GM19324 (cell line): ENCODE measurements around the gene RCOR1.
"Not testable (repeated sequence)": the region's sequence is repeated elsewhere in the genome, so short reads cannot be mapped to it uniquely, and the experiment has no call there.

Experiments used
- ATAC-seq: cut with Tn5 transposase; IDR thresholded peaks from one replicate; pipeline ENCODE4 v1.9.1; 2021; ENCODE audit warnings: mild to moderate bottlenecking, moderate library complexity; ENCODE audit not compliant: unreplicated experiment, low FRiP score

RCOR1 gene

GRCh38 chr14:102570334-102570995 lies 22.0 kb upstream of the RCOR1 start:
- ATAC-seq = no peak

- ATAC-seq = no peak
Observed at GRCh38 chr14:102571043-102571442, 21.4 kb upstream of the RCOR1 start.

GRCh38 chr14:102571478-102572042 lies 20.9 kb upstream of the RCOR1 start:
- no peak for ATAC-seq

GRCh38 chr14:102573161-102573560 lies 19.3 kb upstream of the RCOR1 start:
- not testable (repeated sequence) for ATAC-seq

GRCh38 chr14:102573591-102574046 lies 18.8 kb upstream of the RCOR1 start:
- ATAC-seq = no peak

GRCh38 chr14:102574281-102575159 lies 17.9 kb upstream of the RCOR1 start:
- ATAC-seq = no peak

GRCh38 chr14:102575160-102575845 lies 17.1 kb upstream of the RCOR1 start:
- no peak for ATAC-seq

GRCh38 chr14:102575846-102576428 lies 16.5 kb upstream of the RCOR1 start:
- ATAC-seq = not testable (repeated sequence)

GRCh38 chr14:102578821-102579220 lies 13.6 kb upstream of the RCOR1 start:
- no peak for ATAC-seq

GRCh38 chr14:102579696-102580549 lies 12.5 kb upstream of the RCOR1 start:
- no peak for ATAC-seq

GRCh38 chr14:102580550-102581110 lies 11.8 kb upstream of the RCOR1 start:
- no peak for ATAC-seq

GRCh38 chr14:102581193-102581592 lies 11.3 kb upstream of the RCOR1 start:
- ATAC-seq = no peak

- no peak for ATAC-seq
Observed at GRCh38 chr14:102583726-102584125, 8.7 kb upstream of the RCOR1 start.

GRCh38 chr14:102584871-102585869 lies 7.3 kb upstream of the RCOR1 start:
- ATAC-seq = no peak

GRCh38 chr14:102586420-102587104 lies 5.9 kb upstream of the RCOR1 start:
- ATAC-seq = no peak

- no peak for ATAC-seq
Observed at GRCh38 chr14:102588821-102589220, 3.6 kb upstream of the RCOR1 start.

GRCh38 chr14:102589761-102590290 lies 2.6 kb upstream of the RCOR1 start:
- no peak for ATAC-seq
